Measurements from ENCODE around the gene SAMD7. TPM values are rescaled to one million over a fixed set of nuclear protein-coding genes. Genes with fewer than 3 reads are reported as not detected.

The SAMD7 gene
- total and polyA plus RNA-seq, 2 of the 13 experiments (the other 11 are each of a cell fraction or from before 2014, with no cell fraction given), result not detected

DNA sequence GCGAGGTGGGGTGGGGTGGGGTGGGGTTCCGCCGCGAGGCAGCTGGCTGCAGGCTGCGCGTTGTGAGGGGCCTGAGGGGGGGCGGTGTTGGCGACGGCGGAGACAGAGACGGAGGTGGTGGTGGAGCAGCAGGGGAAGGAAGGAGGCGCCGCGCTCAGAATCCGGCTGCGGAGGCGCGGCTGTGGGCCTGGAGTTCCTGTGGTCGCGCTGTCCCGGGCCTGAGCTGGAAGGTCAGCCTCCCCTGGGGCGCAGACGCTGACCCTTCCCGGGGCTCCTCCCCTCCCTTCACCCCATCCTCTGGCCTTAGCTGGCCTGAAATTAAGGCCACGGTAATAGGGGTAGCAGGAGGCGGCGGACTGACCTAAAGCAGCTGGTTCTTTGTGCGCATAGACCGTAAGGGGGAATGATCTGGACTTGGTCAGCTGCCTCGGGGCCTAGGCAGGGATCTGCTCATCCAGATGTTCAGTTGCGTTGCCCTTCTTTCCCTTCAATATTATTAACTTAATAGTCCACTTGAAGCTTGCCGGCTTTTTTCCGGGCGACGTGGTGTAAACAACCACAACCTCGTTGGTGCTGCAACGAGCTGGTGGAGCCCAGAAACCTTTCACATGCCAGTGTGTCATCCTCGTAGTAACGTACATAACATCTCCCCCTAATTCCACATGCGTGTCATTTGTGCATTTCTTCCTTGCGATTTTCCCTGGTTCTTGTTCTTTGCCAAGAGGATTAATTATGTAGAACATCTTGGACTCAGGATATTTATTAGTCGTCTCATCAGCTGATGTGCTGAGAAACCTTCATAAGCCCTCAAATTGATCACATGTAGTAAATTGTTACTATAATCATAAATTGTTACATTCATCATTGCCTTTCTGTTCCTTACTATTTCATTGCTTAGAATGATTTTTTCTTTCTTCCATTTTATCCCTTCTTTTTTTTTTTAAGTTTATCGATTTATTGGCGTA lies 55.9 kb downstream of the SAMD7 start (continued):
- TF ChIP-seq TBX3 (IDR thresholded peaks at IDR 0.05; ENCODE audit: borderline replicate concordance) (no peak), RFX5 (IDR thresholded peaks at IDR 0.05; ENCODE audit: low read depth, low read length) (no peak), MED1 (CRISPR knock-in tag; IDR thresholded peaks at IDR 0.05) (0 out of 2 replicates have a peak, but pooled peaks have one; percentile 12), SATB2 (CRISPR knock-in tag; IDR thresholded peaks at IDR 0.05) (no peak), SAFB2 (CRISPR knock-in tag; IDR thresholded peaks at IDR 0.05; ENCODE audit: borderline replicate concordance, low read depth) (no peak), RBAK (CRISPR knock-in tag; IDR thresholded peaks at IDR 0.05) (no peak), KLF12 (CRISPR knock-in tag; IDR thresholded peaks at IDR 0.05; ENCODE audit: borderline replicate concordance) (no peak), NCOA5 (CRISPR knock-in tag; IDR thresholded peaks at IDR 0.05) (no peak), MBNL3 (CRISPR knock-in tag; conservative IDR thresholded peaks at IDR 0.05) (no peak), ZNF543 (CRISPR knock-in tag; IDR thresholded peaks at IDR 0.05) (no peak)
- TF ChIP-seq, protein P1, sequence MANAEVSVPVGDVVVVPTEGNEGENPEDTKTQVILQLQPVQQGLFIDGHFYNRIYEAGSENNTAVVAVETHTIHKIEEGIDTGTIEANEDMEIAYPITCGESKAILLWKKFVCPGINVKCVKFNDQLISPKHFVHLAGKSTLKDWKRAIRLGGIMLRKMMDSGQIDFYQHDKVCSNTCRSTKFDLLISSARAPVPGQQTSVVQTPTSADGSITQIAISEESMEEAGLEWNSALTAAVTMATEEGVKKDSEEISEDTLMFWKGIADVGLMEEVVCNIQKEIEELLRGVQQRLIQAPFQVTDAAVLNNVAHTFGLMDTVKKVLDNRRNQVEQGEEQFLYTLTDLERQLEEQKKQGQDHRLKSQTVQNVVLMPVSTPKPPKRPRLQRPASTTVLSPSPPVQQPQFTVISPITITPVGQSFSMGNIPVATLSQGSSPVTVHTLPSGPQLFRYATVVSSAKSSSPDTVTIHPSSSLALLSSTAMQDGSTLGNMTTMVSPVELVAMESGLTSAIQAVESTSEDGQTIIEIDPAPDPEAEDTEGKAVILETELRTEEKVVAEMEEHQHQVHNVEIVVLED (CRISPR knock-in tag; IDR thresholded peaks at IDR 0.05; ENCODE audit: borderline replicate concordance), result no peak
- TF ChIP-seq, protein P2, sequence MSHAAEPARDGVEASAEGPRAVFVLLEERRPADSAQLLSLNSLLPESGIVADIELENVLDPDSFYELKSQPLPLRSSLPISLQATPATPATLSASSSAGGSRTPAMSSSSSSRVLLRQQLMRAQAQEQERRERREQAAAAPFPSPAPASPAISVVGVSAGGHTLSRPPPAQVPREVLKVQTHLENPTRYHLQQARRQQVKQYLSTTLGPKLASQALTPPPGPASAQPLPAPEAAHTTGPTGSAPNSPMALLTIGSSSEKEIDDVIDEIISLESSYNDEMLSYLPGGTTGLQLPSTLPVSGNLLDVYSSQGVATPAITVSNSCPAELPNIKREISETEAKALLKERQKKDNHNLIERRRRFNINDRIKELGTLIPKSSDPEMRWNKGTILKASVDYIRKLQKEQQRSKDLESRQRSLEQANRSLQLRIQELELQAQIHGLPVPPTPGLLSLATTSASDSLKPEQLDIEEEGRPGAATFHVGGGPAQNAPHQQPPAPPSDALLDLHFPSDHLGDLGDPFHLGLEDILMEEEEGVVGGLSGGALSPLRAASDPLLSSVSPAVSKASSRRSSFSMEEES (CRISPR knock-in tag; IDR thresholded peaks at IDR 0.05), result no peak
- TF ChIP-seq, protein P3, sequence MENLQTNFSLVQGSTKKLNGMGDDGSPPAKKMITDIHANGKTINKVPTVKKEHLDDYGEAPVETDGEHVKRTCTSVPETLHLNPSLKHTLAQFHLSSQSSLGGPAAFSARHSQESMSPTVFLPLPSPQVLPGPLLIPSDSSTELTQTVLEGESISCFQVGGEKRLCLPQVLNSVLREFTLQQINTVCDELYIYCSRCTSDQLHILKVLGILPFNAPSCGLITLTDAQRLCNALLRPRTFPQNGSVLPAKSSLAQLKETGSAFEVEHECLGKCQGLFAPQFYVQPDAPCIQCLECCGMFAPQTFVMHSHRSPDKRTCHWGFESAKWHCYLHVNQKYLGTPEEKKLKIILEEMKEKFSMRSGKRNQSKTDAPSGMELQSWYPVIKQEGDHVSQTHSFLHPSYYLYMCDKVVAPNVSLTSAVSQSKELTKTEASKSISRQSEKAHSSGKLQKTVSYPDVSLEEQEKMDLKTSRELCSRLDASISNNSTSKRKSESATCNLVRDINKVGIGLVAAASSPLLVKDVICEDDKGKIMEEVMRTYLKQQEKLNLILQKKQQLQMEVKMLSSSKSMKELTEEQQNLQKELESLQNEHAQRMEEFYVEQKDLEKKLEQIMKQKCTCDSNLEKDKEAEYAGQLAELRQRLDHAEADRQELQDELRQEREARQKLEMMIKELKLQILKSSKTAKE (CRISPR knock-in tag; IDR thresholded peaks at IDR 0.05; ENCODE audit: borderline replicate concordance), result no peak
- TF ChIP-seq, protein P4, sequence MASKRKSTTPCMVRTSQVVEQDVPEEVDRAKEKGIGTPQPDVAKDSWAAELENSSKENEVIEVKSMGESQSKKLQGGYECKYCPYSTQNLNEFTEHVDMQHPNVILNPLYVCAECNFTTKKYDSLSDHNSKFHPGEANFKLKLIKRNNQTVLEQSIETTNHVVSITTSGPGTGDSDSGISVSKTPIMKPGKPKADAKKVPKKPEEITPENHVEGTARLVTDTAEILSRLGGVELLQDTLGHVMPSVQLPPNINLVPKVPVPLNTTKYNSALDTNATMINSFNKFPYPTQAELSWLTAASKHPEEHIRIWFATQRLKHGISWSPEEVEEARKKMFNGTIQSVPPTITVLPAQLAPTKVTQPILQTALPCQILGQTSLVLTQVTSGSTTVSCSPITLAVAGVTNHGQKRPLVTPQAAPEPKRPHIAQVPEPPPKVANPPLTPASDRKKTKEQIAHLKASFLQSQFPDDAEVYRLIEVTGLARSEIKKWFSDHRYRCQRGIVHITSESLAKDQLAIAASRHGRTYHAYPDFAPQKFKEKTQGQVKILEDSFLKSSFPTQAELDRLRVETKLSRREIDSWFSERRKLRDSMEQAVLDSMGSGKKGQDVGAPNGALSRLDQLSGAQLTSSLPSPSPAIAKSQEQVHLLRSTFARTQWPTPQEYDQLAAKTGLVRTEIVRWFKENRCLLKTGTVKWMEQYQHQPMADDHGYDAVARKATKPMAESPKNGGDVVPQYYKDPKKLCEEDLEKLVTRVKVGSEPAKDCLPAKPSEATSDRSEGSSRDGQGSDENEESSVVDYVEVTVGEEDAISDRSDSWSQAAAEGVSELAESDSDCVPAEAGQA (IDR thresholded peaks at IDR 0.05; ENCODE audit: low read depth), result no peak
- TF ChIP-seq, protein P4 (CRISPR knock-in tag; IDR thresholded peaks at IDR 0.05; ENCODE audit: borderline replicate concordance), result no peak
